Left lobe of liver (tissue), 2 donors: ENCODE data around the gene RPS3. TPM values are rescaled to one million over a fixed set of nuclear protein-coding genes. Genes with fewer than 3 reads are reported as not detected.
A peak's percentile ranks its signal among the peaks of the same experiment; 100 is the strongest.

Experiments used
- ATAC-seq: fragments of 200-7000 bp; cut with Tn5 transposase; one replicate; pipeline ENCODE4 v1.9.1; 2020; ENCODE audit warnings: mild to moderate bottlenecking, moderate library complexity
- DNase-seq: peaks from one replicate; pipeline ENCODE4 v3.0.0-alpha.2; 2020; ENCODE audit warnings: low spot score
- total RNA-seq: library from RNA; stranded (reverse); gene quantifications from one replicate; pipeline ENCODE4 v1.2.1, GENCODE V29; 2021
- donor health status: DM: no; HTN: no; CAD: no; lungs with moderate emphysema.
- donor health status: DM: no; HTN: yes; CAD: no.

The RPS3 gene
- total RNA-seq, 1 donor from 2014 or later, result 474 TPM

DNA sequence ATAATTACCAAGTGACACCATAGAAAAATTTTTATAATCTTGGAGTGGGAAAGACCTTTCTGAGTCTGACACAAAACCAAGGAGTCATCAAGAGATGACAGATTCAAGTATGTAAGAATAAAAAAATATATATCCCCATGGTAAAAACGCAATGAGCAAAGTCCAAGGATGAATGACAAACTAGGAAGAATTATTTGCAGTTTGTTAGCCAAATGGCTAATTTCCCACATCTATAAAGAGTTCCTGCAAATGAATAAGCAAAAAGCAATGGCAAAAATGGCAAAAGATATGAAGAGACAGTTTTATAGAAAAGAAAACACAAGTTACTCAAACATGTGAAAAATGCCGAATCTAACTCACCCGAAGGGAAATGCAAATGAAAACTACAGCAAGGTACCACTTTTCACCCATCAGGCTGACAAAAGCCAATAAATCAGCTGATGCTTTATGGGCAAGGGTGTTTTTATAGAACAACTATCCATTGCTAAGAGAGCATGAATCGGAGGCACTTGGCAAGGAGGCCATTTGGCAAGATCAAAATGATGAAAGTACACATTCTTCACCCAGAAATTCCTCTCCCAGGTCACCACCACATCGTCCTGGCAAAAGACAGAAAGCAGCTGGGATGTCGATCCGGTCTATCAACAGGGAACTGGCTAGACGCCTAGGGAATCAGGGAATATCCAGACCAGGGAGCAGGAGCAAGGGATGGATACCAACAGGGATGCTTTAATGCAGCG is 54.8 kb downstream of the RPS3 start:
- DNase-seq (no peak), ATAC-seq (peak; percentile 22)

DNA sequence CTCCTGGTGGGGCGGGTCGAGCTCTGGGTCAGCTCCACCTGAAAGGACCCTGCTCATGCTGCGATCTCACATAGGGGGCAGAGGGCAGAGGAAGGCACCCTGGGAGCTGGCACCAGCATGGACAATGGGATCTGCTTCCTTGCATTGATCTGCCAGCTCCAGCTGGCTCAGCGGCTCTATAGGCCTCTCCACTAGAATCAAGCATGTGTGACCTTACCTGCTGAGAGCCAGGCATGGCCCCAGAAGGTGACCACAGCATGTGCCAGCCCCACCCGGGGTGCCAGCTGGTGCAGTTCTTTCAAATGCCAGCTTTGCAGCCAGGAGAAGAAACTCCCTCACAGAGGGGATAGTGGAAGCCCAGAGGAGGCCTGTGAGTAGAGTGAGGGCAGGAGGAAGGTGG is 55.7 kb downstream of the RPS3 start:
- ATAC-seq (no peak), DNase-seq (no peak)

Other genes with a start within 250 kb of the RPS3 start
- gene SLCO2B1, start 248.4 kb upstream of the RPS3 start, total RNA-seq, result 327 TPM
- not detected for gene TPBGL, start 158.7 kb upstream of the RPS3 start, total RNA-seq
- 9.3 TPM for gene ARRB1, start 47.9 kb upstream of the RPS3 start, total RNA-seq
- not detected for gene KLHL35, start 33.7 kb downstream of the RPS3 start, total RNA-seq
- 9.1 TPM for gene GDPD5, start 126.4 kb downstream of the RPS3 start, total RNA-seq
- 21.6 TPM for gene SERPINH1, start 162.7 kb downstream of the RPS3 start, total RNA-seq